HEK293 (cell line): ENCODE results near the gene SKOR1.
A peak's percentile ranks its signal among the peaks of the same experiment; 100 is the strongest.

ENCODE experiments used
- CTCF ChIA-PET: fragments of 350-600 bp; formaldehyde crosslinking; extraction: SDS; loops from one replicate; lab custom pipeline; 2021; ENCODE audit warnings: antibody characterized with exemption; lab: Yijun Ruan, JAX
- POLR2A ChIA-PET: fragments of 300-600 bp; formaldehyde crosslinking; extraction: SDS; loops from one replicate; lab custom pipeline; 2020; ENCODE audit warnings: antibody characterized with exemption, inconsistent platforms; lab: Yijun Ruan, JAX
- H3K27ac ChIP-seq: fragments of 200-500 bp; sonication (Bioruptor generic); 2 replicates; pipeline ENCODE4 v1.5.1; 2014; ENCODE audit warnings: low read depth, low read length, control low read depth, inconsistent platforms; ENCODE audit errors: extremely low read depth
- H3K36me3 ChIP-seq, 2 experiments: fragments of 200-500 bp in 1 of 2; sonication (Bioruptor generic) in 1 of 2; 1 replicate in 1 of 2; 2 replicates in 1 of 2; pipeline ENCODE4 v1.5.1; 2014 to 2017; ENCODE audit warnings: inconsistent platforms in 2 of 2, low read length in 2 of 2; ENCODE audit not compliant: control insufficient read depth in 2 of 2, insufficient read depth in 1 of 2
- H3K4me1 ChIP-seq: fragments of 200-500 bp; sonication (Bioruptor generic); 2 replicates; pipeline ENCODE4 v1.5.1; 2014; ENCODE audit warnings: mild to moderate bottlenecking, low read length, inconsistent platforms; ENCODE audit not compliant: control insufficient read depth, insufficient read depth
- H3K4me3 ChIP-seq: 2 replicates; pipeline ENCODE4 v1.5.1; 2011; ENCODE audit warnings: low read depth, mild to moderate bottlenecking, control low read depth, low read length, moderate library complexity
- H3K9me3 ChIP-seq: fragments of 200-500 bp; sonication (Bioruptor generic); 2 replicates; pipeline ENCODE4 v1.5.1; 2014; ENCODE audit warnings: low read depth, low read length, inconsistent platforms; ENCODE audit not compliant: control insufficient read depth, insufficient read depth
- FEZF1 ChIP-seq: fragments of 450-650 bp; formaldehyde crosslinking; IDR thresholded peaks from 2 replicates; pipeline ENCODE4 v1.5.1; 2016; ENCODE audit warnings: missing biosample characterization, missing genetic modification characterization
- GLI4 ChIP-seq: fragments of 450-650 bp; formaldehyde crosslinking; IDR thresholded peaks from 2 replicates; pipeline ENCODE4 v1.5.1; 2016; ENCODE audit warnings: missing biosample characterization, missing genetic modification characterization
- GLIS1 ChIP-seq: fragments of 450-650 bp; formaldehyde crosslinking; IDR thresholded peaks from 2 replicates; pipeline ENCODE4 v1.5.1; 2016; ENCODE audit warnings: missing biosample characterization, missing genetic modification characterization
- KLF16 ChIP-seq: fragments of 450-650 bp; formaldehyde crosslinking; IDR thresholded peaks from 2 replicates; pipeline ENCODE4 v1.5.1; 2017; ENCODE audit warnings: missing biosample characterization, missing genetic modification characterization
- MEIS1 ChIP-seq: sonication (generic); formaldehyde crosslinking; IDR thresholded peaks from 2 replicates; pipeline ENCODE4 v1.8.1; 2022; ENCODE audit warnings: missing genetic modification reagents, mild to moderate bottlenecking, borderline replicate concordance
- SP7 ChIP-seq: fragments of 450-650 bp; formaldehyde crosslinking; IDR thresholded peaks from 2 replicates; pipeline ENCODE4 v1.5.1; 2016; ENCODE audit warnings: missing biosample characterization, missing genetic modification characterization
- TRIM28 ChIP-seq: IDR thresholded peaks from 2 replicates; pipeline ENCODE4 v1.6.1; 2011; ENCODE audit warnings: low read length, control low read depth, borderline replicate concordance
- YY2 ChIP-seq: fragments of 450-650 bp; formaldehyde crosslinking; IDR thresholded peaks from 2 replicates; pipeline ENCODE4 v1.5.1; 2016; ENCODE audit warnings: missing biosample characterization, missing genetic modification characterization
- ZBTB8A ChIP-seq: fragments of 450-650 bp; formaldehyde crosslinking; IDR thresholded peaks from 2 replicates; pipeline ENCODE4 v1.5.1; 2016; ENCODE audit warnings: missing biosample characterization, missing genetic modification characterization
- ZNF133 ChIP-seq: fragments of 450-650 bp; formaldehyde crosslinking; IDR thresholded peaks from 2 replicates; pipeline ENCODE4 v1.5.1; 2016; ENCODE audit warnings: missing biosample characterization, missing genetic modification characterization
- ZNF37A ChIP-seq: fragments of 450-650 bp; IDR thresholded peaks from 2 replicates; pipeline ENCODE4 v1.5.1; 2018; ENCODE audit warnings: missing biosample characterization, missing genetic modification characterization
- ZNF394 ChIP-seq: fragments of 450-650 bp; formaldehyde crosslinking; IDR thresholded peaks from 2 replicates; pipeline ENCODE4 v1.5.1; 2016; ENCODE audit warnings: missing biosample characterization, missing genetic modification characterization, mild to moderate bottlenecking, moderate library complexity, borderline replicate concordance
- ZNF600 ChIP-seq: fragments of 450-650 bp; formaldehyde crosslinking; IDR thresholded peaks from 2 replicates; pipeline ENCODE4 v1.5.1; 2016; ENCODE audit warnings: missing biosample characterization, missing genetic modification characterization
- ZNF610 ChIP-seq: fragments of 450-650 bp; formaldehyde crosslinking; IDR thresholded peaks from 2 replicates; pipeline ENCODE4 v1.5.1; 2016; ENCODE audit warnings: missing biosample characterization, missing genetic modification characterization, borderline replicate concordance
- ZNF677 ChIP-seq: fragments of 450-650 bp; IDR thresholded peaks from 2 replicates; pipeline ENCODE4 v1.5.0; 2018; ENCODE audit warnings: missing biosample characterization, mild to moderate bottlenecking, missing genetic modification characterization, moderate library complexity
- ZNF76 ChIP-seq: fragments of 450-650 bp; formaldehyde crosslinking; IDR thresholded peaks from 2 replicates; pipeline ENCODE4; 2016; ENCODE audit warnings: low read depth, missing biosample characterization, missing genetic modification characterization, borderline replicate concordance
- TF ChIP-seq, protein P1 (sequence below): fragments of 450-650 bp; formaldehyde crosslinking; IDR thresholded peaks from 2 replicates; pipeline ENCODE4 v1.5.1; 2016; ENCODE audit warnings: missing biosample characterization, missing genetic modification characterization
- TF ChIP-seq, protein P2 (sequence below): fragments of 450-650 bp; formaldehyde crosslinking; IDR thresholded peaks from 2 replicates; pipeline ENCODE4 v1.5.1; 2016; ENCODE audit warnings: missing biosample characterization, missing genetic modification characterization
- TF ChIP-seq, protein P3 (sequence below): fragments of 450-650 bp; formaldehyde crosslinking; IDR thresholded peaks from 2 replicates; pipeline ENCODE4 v1.5.1; 2016; ENCODE audit warnings: missing biosample characterization, missing genetic modification characterization
- TF ChIP-seq, protein P4 (sequence below): fragments of 450-650 bp; formaldehyde crosslinking; IDR thresholded peaks from 2 replicates; pipeline ENCODE4 v1.5.1; 2016; ENCODE audit warnings: missing biosample characterization, missing genetic modification characterization

SKOR1 gene

DNA sequence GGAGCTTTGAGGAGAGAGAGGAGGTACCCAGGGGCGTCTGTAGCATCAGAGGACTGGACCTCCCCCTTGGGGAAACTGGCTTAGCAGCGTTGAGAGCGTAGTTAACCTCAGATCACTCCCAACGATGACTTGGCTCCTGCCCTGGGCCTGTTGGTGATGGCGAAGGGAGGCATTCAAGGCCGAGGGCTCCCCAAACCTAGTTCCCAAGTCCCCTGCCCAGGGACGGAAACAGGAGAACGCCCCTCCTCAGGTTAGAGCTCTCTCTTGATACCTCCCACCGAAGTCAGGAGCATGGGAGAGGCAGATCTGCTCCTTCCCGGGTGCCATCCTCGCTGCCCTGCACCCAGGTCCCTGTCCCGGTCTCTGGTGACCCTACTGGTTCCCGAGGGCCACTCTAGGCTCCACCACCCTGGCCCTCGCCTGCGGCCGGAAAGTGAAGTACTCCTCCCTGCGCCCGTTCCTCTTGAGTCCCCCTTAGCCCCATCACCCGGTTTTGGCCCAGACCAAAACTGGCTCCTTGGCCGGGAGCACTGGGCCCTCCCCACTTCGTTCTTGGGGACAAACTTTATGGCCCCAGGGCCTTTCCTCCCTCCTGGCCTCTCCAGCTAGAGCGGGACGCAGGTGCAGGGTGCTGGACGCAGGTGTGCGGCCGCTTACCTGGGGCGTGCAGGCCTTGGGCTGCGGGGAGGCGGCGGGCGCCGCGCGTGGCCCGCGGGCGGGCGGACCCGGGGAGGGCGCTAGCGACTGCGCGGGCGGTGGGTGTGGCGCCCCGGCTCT, 2.6 kb upstream of the SKOR1 start:
- H3K27ac ChIP-seq: peak overlapping the region; percentile 30; the same call in 1 of the 2 replicates
- CTCF ChIA-PET: interaction anchor here (1.1 kb wide), 1 partner anchor 900 kb away, joined by 3 read pairs; no protein-coding TSS in a partner anchor
- H3K4me3 ChIP-seq: peak overlapping the region; percentile 38
- TF ChIP-seq ZNF600 (tag by site-specific recombination): 0 out of 2 replicates have a peak, but pooled peaks have one; percentile 15
- TF ChIP-seq, protein P1, sequence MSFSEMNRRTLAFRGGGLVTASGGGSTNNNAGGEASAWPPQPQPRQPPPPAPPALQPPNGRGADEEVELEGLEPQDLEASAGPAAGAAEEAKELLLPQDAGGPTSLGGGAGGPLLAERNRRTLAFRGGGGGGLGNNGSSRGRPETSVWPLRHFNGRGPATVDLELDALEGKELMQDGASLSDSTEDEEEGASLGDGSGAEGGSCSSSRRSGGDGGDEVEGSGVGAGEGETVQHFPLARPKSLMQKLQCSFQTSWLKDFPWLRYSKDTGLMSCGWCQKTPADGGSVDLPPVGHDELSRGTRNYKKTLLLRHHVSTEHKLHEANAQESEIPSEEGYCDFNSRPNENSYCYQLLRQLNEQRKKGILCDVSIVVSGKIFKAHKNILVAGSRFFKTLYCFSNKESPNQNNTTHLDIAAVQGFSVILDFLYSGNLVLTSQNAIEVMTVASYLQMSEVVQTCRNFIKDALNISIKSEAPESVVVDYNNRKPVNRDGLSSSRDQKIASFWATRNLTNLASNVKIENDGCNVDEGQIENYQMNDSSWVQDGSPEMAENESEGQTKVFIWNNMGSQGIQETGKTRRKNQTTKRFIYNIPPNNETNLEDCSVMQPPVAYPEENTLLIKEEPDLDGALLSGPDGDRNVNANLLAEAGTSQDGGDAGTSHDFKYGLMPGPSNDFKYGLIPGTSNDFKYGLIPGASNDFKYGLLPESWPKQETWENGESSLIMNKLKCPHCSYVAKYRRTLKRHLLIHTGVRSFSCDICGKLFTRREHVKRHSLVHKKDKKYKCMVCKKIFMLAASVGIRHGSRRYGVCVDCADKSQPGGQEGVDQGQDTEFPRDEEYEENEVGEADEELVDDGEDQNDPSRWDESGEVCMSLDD: peak; percentile 28; the same call in 1 of the 2 replicates
- TF ChIP-seq SP7: no peak
- TF ChIP-seq ZBTB8A (tag by site-specific recombination): peak; percentile 33
- TF ChIP-seq, protein P2, sequence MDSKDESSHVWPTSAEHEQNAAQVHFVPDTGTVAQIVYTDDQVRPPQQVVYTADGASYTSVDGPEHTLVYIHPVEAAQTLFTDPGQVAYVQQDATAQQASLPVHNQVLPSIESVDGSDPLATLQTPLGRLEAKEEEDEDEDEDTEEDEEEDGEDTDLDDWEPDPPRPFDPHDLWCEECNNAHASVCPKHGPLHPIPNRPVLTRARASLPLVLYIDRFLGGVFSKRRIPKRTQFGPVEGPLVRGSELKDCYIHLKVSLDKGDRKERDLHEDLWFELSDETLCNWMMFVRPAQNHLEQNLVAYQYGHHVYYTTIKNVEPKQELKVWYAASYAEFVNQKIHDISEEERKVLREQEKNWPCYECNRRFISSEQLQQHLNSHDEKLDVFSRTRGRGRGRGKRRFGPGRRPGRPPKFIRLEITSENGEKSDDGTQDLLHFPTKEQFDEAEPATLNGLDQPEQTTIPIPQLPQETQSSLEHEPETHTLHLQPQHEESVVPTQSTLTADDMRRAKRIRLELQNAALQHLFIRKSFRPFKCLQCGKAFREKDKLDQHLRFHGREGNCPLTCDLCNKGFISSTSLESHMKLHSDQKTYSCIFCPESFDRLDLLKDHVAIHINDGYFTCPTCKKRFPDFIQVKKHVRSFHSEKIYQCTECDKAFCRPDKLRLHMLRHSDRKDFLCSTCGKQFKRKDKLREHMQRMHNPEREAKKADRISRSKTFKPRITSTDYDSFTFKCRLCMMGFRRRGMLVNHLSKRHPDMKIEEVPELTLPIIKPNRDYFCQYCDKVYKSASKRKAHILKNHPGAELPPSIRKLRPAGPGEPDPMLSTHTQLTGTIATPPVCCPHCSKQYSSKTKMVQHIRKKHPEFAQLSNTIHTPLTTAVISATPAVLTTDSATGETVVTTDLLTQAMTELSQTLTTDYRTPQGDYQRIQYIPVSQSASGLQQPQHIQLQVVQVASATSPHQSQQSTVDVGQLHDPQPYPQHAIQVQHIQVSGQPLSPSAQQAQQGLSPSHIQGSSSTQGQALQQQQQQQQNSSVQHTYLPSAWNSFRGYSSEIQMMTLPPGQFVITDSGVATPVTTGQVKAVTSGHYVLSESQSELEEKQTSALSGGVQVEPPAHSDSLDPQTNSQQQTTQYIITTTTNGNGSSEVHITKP (tag by site-specific recombination): peak; percentile 36; the same call in 1 of the 2 replicates
- TF ChIP-seq, all 188 proteins: peak for 4
- peaks cover 7% of the 10 kb centered on the region for H3K4me1 ChIP-seq
- no peaks in the 10 kb centered on the region for H3K9me3 ChIP-seq
- POLR2A ChIA-PET: interaction anchor here (0.5 kb wide), 1 partner anchor 11 kb away, joined by 5 read pairs; no protein-coding TSS in a partner anchor
- H3K36me3 ChIP-seq: no peaks in the 10 kb centered on the region

DNA sequence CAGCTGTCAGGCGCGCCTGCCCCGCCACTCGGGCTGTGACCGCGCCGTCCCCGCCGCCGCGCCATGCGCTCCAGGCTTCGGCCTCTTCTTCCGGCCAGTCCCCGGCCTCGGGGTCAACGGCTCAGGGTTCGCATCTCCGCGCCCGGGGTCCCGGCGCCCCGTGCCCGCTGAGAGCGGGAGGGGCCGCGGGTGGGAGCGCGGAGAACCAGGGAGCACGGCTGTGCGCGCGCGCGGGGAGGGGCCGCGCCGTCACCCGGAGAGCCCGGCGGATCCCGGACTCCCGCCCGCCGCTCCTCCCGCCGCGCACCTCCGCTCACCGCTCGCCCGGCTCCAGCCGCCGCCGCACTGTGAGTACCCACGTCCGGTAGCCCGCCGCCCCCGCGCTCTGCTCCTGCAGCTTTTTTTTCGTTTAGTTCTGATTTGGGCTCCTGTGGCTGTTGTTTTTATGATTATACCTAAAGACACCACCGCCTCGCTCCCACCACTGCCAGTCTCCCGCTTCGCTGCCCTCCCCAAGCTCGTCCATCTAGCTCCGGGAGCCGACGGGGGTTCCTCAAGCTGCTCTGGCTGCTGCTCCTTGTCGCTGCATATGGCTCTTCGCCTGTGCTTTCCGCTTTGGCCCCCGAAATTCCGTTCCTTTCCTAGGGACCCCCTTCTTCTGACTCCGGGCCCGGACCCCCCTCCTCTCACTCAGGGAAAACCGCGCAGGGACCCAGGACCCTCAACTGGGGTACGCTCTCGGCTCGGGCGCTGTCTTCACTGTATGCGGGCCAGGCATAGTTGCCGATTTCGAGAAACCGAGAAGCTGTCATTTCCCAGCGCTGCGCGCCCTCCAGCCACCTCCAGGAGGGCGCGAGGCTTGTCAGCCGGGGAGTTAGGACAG, 1.8 kb upstream of the SKOR1 start:
- peak overlapping the region; percentile 30; the same call in 1 of the 2 replicates for H3K27ac ChIP-seq
- H3K9me3 ChIP-seq: no peaks in the 10 kb centered on the region
- ChIA-PET POLR2A (interaction anchor here (1.3 to 1.5 kb wide), 2 partner anchors 17 to 281 kb away, joined by 3 to 4 read pairs; partner anchors contain the start of gene MAP2K5), CTCF (interaction anchor here (0.5 to 1.3 kb wide), 7 partner anchors 9 to 1234 kb away, joined by 3 to 4 read pairs (median 3); partner anchors contain the start of gene C15orf61)
- H3K4me1 ChIP-seq: peaks cover 7% of the 10 kb centered on the region
- no peaks in the 10 kb centered on the region for H3K36me3 ChIP-seq
- peak overlapping the region; percentile 38 for H3K4me3 ChIP-seq
- TF ChIP-seq, protein P3, sequence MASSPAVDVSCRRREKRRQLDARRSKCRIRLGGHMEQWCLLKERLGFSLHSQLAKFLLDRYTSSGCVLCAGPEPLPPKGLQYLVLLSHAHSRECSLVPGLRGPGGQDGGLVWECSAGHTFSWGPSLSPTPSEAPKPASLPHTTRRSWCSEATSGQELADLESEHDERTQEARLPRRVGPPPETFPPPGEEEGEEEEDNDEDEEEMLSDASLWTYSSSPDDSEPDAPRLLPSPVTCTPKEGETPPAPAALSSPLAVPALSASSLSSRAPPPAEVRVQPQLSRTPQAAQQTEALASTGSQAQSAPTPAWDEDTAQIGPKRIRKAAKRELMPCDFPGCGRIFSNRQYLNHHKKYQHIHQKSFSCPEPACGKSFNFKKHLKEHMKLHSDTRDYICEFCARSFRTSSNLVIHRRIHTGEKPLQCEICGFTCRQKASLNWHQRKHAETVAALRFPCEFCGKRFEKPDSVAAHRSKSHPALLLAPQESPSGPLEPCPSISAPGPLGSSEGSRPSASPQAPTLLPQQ (tag by site-specific recombination): peak; percentile 35; the same call in 1 of the 2 replicates
- TF ChIP-seq ZNF133: no peak
- TF ChIP-seq ZNF76 (tag by site-specific recombination): peak; percentile 8; the same call in 1 of the 2 replicates
- TF ChIP-seq MEIS1 (CRISPR knock-in tag): no peak
- TF ChIP-seq ZNF394 (tag by site-specific recombination): peak; percentile 76; the same call in 1 of the 2 replicates
- TF ChIP-seq GLIS1 (tag by site-specific recombination): 0 out of 2 replicates have a peak, but pooled peaks have one; percentile 21
- no peak for TF ChIP-seq TRIM28
- no peak for TF ChIP-seq GLI4
- no peak for TF ChIP-seq FEZF1
- 0 out of 2 replicates have a peak, but pooled peaks have one; percentile 5 for TF ChIP-seq ZNF677 (tag by site-specific recombination)
- TF ChIP-seq, protein P4, sequence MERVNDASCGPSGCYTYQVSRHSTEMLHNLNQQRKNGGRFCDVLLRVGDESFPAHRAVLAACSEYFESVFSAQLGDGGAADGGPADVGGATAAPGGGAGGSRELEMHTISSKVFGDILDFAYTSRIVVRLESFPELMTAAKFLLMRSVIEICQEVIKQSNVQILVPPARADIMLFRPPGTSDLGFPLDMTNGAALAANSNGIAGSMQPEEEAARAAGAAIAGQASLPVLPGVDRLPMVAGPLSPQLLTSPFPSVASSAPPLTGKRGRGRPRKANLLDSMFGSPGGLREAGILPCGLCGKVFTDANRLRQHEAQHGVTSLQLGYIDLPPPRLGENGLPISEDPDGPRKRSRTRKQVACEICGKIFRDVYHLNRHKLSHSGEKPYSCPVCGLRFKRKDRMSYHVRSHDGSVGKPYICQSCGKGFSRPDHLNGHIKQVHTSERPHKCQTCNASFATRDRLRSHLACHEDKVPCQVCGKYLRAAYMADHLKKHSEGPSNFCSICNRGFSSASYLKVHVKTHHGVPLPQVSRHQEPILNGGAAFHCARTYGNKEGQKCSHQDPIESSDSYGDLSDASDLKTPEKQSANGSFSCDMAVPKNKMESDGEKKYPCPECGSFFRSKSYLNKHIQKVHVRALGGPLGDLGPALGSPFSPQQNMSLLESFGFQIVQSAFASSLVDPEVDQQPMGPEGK (tag by site-specific recombination): peak; percentile 66
- TF ChIP-seq ZNF610 (tag by site-specific recombination): peak; percentile 64; the same call in 1 of the 2 replicates
- TF ChIP-seq ZNF37A: 0 out of 2 replicates have a peak, but pooled peaks have one; percentile 35
- TF ChIP-seq ZBTB8A (tag by site-specific recombination): peak; percentile 77
- TF ChIP-seq KLF16 (tag by site-specific recombination): 0 out of 2 replicates have a peak, but pooled peaks have one; percentile 36
- TF ChIP-seq YY2 (tag by site-specific recombination): no peak
